K562 (cell line): ENCODE data around the gene ALDH1A2. TPM values are rescaled to one million over a fixed set of nuclear protein-coding genes. Genes with fewer than 3 reads are reported as not detected.
"Not testable (repeated sequence)": the region's sequence is repeated elsewhere in the genome, so short reads cannot be mapped to it uniquely, and the experiment has no call there.

Experiments used
- ATAC-seq: fragments of 200-7000 bp; cut with Tn5 transposase; 3 replicates; pipeline ENCODE4 v1.9.1; 2020; ENCODE audit warnings: moderate library complexity
- BruUV-seq: library from RNA; stranded (reverse); fragments of 400-500 nt; replicated peaks from 2 replicates; lab custom pipeline; 2021; lab: Mats Ljungman, UMichigan
- CTCF ChIA-PET: fragments of 300-600 bp; formaldehyde crosslinking; extraction: SDS; loops from one replicate; lab custom pipeline; 2021; ENCODE audit warnings: low intra/inter-chr PET ratio; lab: Yijun Ruan, JAX
- POLR2A ChIA-PET: fragments of 300-600, 350-650 bp; sonication (Branson Sonifier 250); formaldehyde crosslinking; extraction: SDS; loops from one replicate; lab custom pipeline; 2021; ENCODE audit warnings: antibody characterized with exemption, inconsistent platforms; lab: Yijun Ruan, JAX
- DNase-seq, 4 experiments: peaks; one replicate each; pipeline versions ENCODE4 v3.0.0 to v3.0.0-alpha.2; 2011 to 2018; ENCODE audit warnings: low spot score in 3 of 4, mixed read lengths in 3 of 4; ENCODE audit errors: extremely low read depth in 1 of 4
- FAIRE-seq: peaks from 2 replicates; lab custom pipeline; 2011; peaks lifted over from hg19 to GRCh38; lab: Jason Lieb, UNC
- H2AFZ ChIP-seq: 2 replicates; pipeline ENCODE4 v1.6.0; 2011; ENCODE audit warnings: low read depth, low read length, control low read depth, inconsistent platforms
- H3K27ac ChIP-seq: fragments of 200-600 bp; 3 replicates; pipeline ENCODE4 v1.8.0; 2011; ENCODE audit warnings: low read depth, mild to moderate bottlenecking, control low read depth, inconsistent platforms, low read length, moderate library complexity, mixed read lengths; ENCODE audit errors: extremely low read depth
- H3K27me3 ChIP-seq, 2 experiments: fragments of 300-600 bp in 1 of 2; 2 replicates in 1 of 2; 3 replicates in 1 of 2; pipeline versions ENCODE4 v1.6.0 to v1.8.0; 2011; ENCODE audit warnings: inconsistent platforms in 2 of 2, low read length in 2 of 2, mild to moderate bottlenecking in 1 of 2, mixed read lengths in 1 of 2, moderate library complexity in 1 of 2; ENCODE audit not compliant: control insufficient read depth in 2 of 2, insufficient read depth in 2 of 2
- H3K36me3 ChIP-seq: fragments of 300-600 bp; 3 replicates; pipeline ENCODE4 v1.8.0; 2011; ENCODE audit warnings: mild to moderate bottlenecking, low read length, inconsistent platforms; ENCODE audit not compliant: control insufficient read depth, insufficient read depth
- H3K4me1 ChIP-seq, 2 experiments: fragments of 200-600 bp in 1 of 2; replicated peaks in 1 of 2; 2 replicates in 1 of 2; 3 replicates in 1 of 2; pipeline versions ENCODE4 v1.5.1 to v1.8.0; 2011; ENCODE audit warnings: inconsistent platforms in 2 of 2, low read length in 2 of 2, mild to moderate bottlenecking in 1 of 2, mixed read lengths in 1 of 2, moderate library complexity in 1 of 2; ENCODE audit not compliant: control insufficient read depth in 2 of 2, insufficient read depth in 2 of 2
- H3K4me2 ChIP-seq: 2 replicates; pipeline ENCODE4 v1.6.1; 2011; ENCODE audit warnings: low read length, control low read depth, inconsistent platforms, mixed read lengths; ENCODE audit not compliant: insufficient read depth
- H3K4me3 ChIP-seq: fragments of 200-600 bp; sonication (generic), shearing (Covaris generic); 2 replicates; pipeline ENCODE4 v1.5.1; 2016; ENCODE audit warnings: control low read depth, inconsistent platforms
- H3K79me2 ChIP-seq: fragments of 200-600 bp; 3 replicates; pipeline ENCODE4 v1.8.0; 2011; ENCODE audit warnings: low read length, inconsistent platforms; ENCODE audit not compliant: control insufficient read depth, insufficient read depth
- H3K9ac ChIP-seq, 2 experiments: 2 replicates each; pipeline versions ENCODE4 v1.6.0 to v1.6.1; 2011; ENCODE audit warnings: low read depth in 2 of 2, low read length in 2 of 2, control low read depth in 1 of 2, inconsistent platforms in 1 of 2, mild to moderate bottlenecking in 1 of 2, mixed read lengths in 1 of 2; ENCODE audit not compliant: insufficient read depth in 1 of 2
- H3K9me1 ChIP-seq: one replicate; pipeline ENCODE4 v1.6.0; 2011; ENCODE audit warnings: inconsistent platforms, mild to moderate bottlenecking, low read length, moderate library complexity; ENCODE audit not compliant: control insufficient read depth, insufficient read depth
- H3K9me3 ChIP-seq: replicated peaks from 2 replicates; pipeline ENCODE4 v1.5.1; 2011; ENCODE audit warnings: low read depth, low read length, inconsistent platforms; ENCODE audit not compliant: control insufficient read depth, insufficient read depth
- H4K20me1 ChIP-seq: replicated peaks from 2 replicates; pipeline ENCODE4 v1.6.1; 2011; ENCODE audit warnings: low read length, inconsistent platforms, mixed read lengths; ENCODE audit not compliant: control insufficient read depth, insufficient read depth
- CBFA2T2 ChIP-seq: fragments of 450-650 bp; conservative IDR thresholded peaks from 2 replicates; pipeline ENCODE4 v1.6.1; 2017; ENCODE audit warnings: mild to moderate bottlenecking
- CTBP1 ChIP-seq: fragments of 450-650 bp; IDR thresholded peaks from 2 replicates; pipeline ENCODE4 v1.6.1; 2016; ENCODE audit warnings: borderline replicate concordance
- CXXC5 ChIP-seq: fragments of 250-450 bp; sonication (Bioruptor Pico); IDR thresholded peaks from 2 replicates; pipeline ENCODE4 v1.8.0; 2022; ENCODE audit warnings: inconsistent platforms, mild to moderate bottlenecking, moderate library complexity
- DACH1 ChIP-seq: fragments of 450-650 bp; IDR thresholded peaks from 2 replicates; pipeline ENCODE4 v1.6.1; 2018; ENCODE audit not compliant: partially characterized antibody
- L3MBTL2 ChIP-seq: fragments of 450-650 bp; IDR thresholded peaks from 2 replicates; pipeline ENCODE4 v1.6.1; 2016; ENCODE audit warnings: mild to moderate bottlenecking, moderate library complexity
- MGA ChIP-seq: fragments of 450-650 bp; IDR thresholded peaks from 2 replicates; pipeline ENCODE4 v1.6.1; 2016; ENCODE audit warnings: mild to moderate bottlenecking, moderate library complexity
- MTA2 ChIP-seq: fragments of 450-650 bp; IDR thresholded peaks from 2 replicates; pipeline ENCODE4 v1.6.1; 2016; ENCODE audit warnings: low read depth
- NFIC ChIP-seq: fragments of 450-650 bp; IDR thresholded peaks from 2 replicates; pipeline ENCODE4 v1.6.1; 2017; ENCODE audit warnings: mild to moderate bottlenecking, inconsistent platforms
- NR4A1 ChIP-seq, 2 experiments: fragments of 250-450 bp in 1 of 2; fragments of 450-650 bp in 1 of 2; sonication (Bioruptor Pico) in 1 of 2; IDR thresholded peaks; 2 replicates each; pipeline versions ENCODE4 v1.4.0 to v1.6.1; 2016 to 2020; ENCODE audit warnings: mild to moderate bottlenecking in 2 of 2, missing compliant biosample characterization in 1 of 2, missing genetic modification characterization in 1 of 2, moderate library complexity in 1 of 2
- SMAD4 ChIP-seq: fragments of 250-450 bp; sonication (Bioruptor Pico); conservative IDR thresholded peaks from 2 replicates; pipeline ENCODE4 v1.8.0; 2021; ENCODE audit warnings: inconsistent platforms, mild to moderate bottlenecking, moderate library complexity
- SOX6 ChIP-seq: fragments of 450-650 bp; IDR thresholded peaks from 2 replicates; pipeline ENCODE4 v1.6.1; 2014; ENCODE audit warnings: mild to moderate bottlenecking
- TAL1 ChIP-seq: fragments of 450-650 bp; IDR thresholded peaks from 2 replicates; pipeline ENCODE4 v1.6.1; 2016; ENCODE audit warnings: mild to moderate bottlenecking
- TEAD1 ChIP-seq, 2 experiments: fragments of 450-650 bp in 1 of 2; sonication (generic) in 1 of 2; formaldehyde crosslinking; IDR thresholded peaks; 2 replicates each; pipeline versions ENCODE4 v1.4.0 to v1.8.0; 2020 to 2022; ENCODE audit warnings: mild to moderate bottlenecking in 2 of 2, missing genetic modification reagents in 1 of 2
- whole genome bisulfite sequencing: fragments of 100-300 bp; shearing (Covaris generic); methylation state at CpG from one replicate; pipeline ENCODE4 v1.1.6; 2016; ENCODE audit warnings: low coverage, mixed read lengths; ENCODE audit not compliant: insufficient coverage; ENCODE audit errors: missing lambda C conversion rate; 5-methylcytosine and 5-hydroxymethylcytosine counted together
- in situ Hi-C: fragments of 300-500 bp; cut with MboI; formaldehyde crosslinking; loops from 4 replicates; pipeline ENCODE4 v1.15.0; 2018; ENCODE audit warnings: inconsistent platforms, mixed read lengths
- intact Hi-C: fragments of 100-400 bp; cut with micrococcal nuclease; formaldehyde crosslinking; loops from 2 replicates; pipeline ENCODE4 v1.14.2; 2022
- polyA plus RNA-seq, 8 experiments: library from polyadenylated mRNA; depleted of rRNA in 4 of 8; stranded (reverse) in 5 of 8; unstranded in 3 of 8; fragments of >200 nt; fragmentation: Nextera tagmentation in 2 of 8; fragmentation: Illumina TruSeq in 1 of 8; extraction: Ambion mirVana in 2 of 8; extraction: Trizol in 1 of 8; gene quantifications; 2 replicates each; pipeline versions ENCODE4 v1.2.1 to v1.2.3, GENCODE V29; 2011 to 2014; ENCODE audit warnings: inconsistent platforms in 1 of 8, missing spikeins in 1 of 8
- total RNA-seq, 7 experiments: library from RNA; depleted of rRNA in 6 of 7; stranded (reverse); fragments of >200 nt in 6 of 7; fragmentation: Illumina TruSeq in 2 of 7; extraction: Trizol in 2 of 7; gene quantifications; 2 replicates each; pipeline versions ENCODE4 v1.2.1 to v1.2.3, GENCODE V29; 2011 to 2021; ENCODE audit warnings: low replicate concordance in 1 of 7

ALDH1A2 gene
- total and polyA plus RNA-seq, 9 of the 15 experiments (the other 6 are each of a cell fraction or from before 2014, with no cell fraction given) = 115 to 393 (median 333) TPM

- FAIRE-seq; H3K36me3 ChIP-seq; DNase-seq; CTCF ChIA-PET; H3K4me3 ChIP-seq; ATAC-seq; H3K4me2 ChIP-seq; H4K20me1 ChIP-seq; BruUV-seq; intact Hi-C loops; H3K27me3 ChIP-seq; H3K9ac ChIP-seq; H3K79me2 ChIP-seq; H3K9me1 ChIP-seq; H3K9me3 ChIP-seq; TF ChIP-seq NR4A1 (CRISPR knock-in tag; IDR thresholded peaks at IDR 0.05): not testable (repeated sequence)
- WGBS = 27% methylated on average over 5 of the region's 5 CpGs
- H3K4me1 ChIP-seq = peaks cover 23 to 74% of the 10 kb centered on the region in 2 experiments
- POLR2A ChIA-PET = interaction anchor here (1.4 kb wide), 1 partner anchor 10 kb away, joined by 4 read pairs; no protein-coding TSS in a partner anchor
- in situ Hi-C loops = loop anchor here (5.0 kb wide), 1 partner anchor 36 kb away; no protein-coding TSS in a partner anchor
- H3K27ac ChIP-seq = peak overlapping the region; percentile 90; the same call in 2 of the 3 replicates
- peak overlapping the region; percentile 78; the same call in 1 of the 2 replicates for H2AFZ ChIP-seq
- TF ChIP-seq CBFA2T2 (peak; percentile 74), SOX6 (peak; percentile 86; the same call in 1 of the 2 replicates), DACH1 (peak; percentile 49), TEAD1 (CRISPR knock-in tag; IDR thresholded peaks at IDR 0.05) (peak in 1 of 2 experiments; percentile 56; a peak in 1 of 4 replicates), NR4A1 (tag; IDR thresholded peaks at IDR 0.05) (peak; percentile 44; the same call in 1 of the 2 replicates), CTBP1 (peak; percentile 74; the same call in 1 of the 2 replicates), MGA (peak; percentile 59), TAL1 (peak; percentile 78), SMAD4 (peak; percentile 99), L3MBTL2 (peak; percentile 77), NFIC (peak; percentile 66), CXXC5 (CRISPR knock-in tag) (peak; percentile 81), MTA2 (peak; percentile 53; the same call in 1 of the 2 replicates)
Measured at GRCh38 chr15:58113358-58113757, 47.8 kb upstream of the ALDH1A2 start.
